MM.1S (cell line): ENCODE results near the gene NR1I2.
A peak's percentile ranks its signal among the peaks of the same experiment; 100 is the strongest.

Experiments
- DNase-seq: peaks from one replicate; pipeline ENCODE4 v3.0.0-alpha.2; 2015
- H2AFZ ChIP-seq: fragments of 300-600 bp; sonication (generic); 2 replicates; pipeline ENCODE4 v1.6.0; 2016; ENCODE audit warnings: antibody characterized with exemption, low read length
- H3F3A ChIP-seq: fragments of 300-600 bp; sonication (generic); 2 replicates; pipeline ENCODE4 v1.6.1; 2016; ENCODE audit warnings: mild to moderate bottlenecking, antibody characterized with exemption, low read length, moderate library complexity, mixed read lengths; ENCODE audit not compliant: insufficient read depth
- H3K27ac ChIP-seq: fragments of 300-600 bp; sonication (generic); 2 replicates; pipeline ENCODE4 v1.5.1; 2016; ENCODE audit warnings: mild to moderate bottlenecking, low read length
- H3K27me3 ChIP-seq: fragments of 300-600 bp; sonication (generic); replicated peaks from 2 replicates; pipeline ENCODE4 v1.6.0; 2016; ENCODE audit warnings: low read length; ENCODE audit not compliant: insufficient read depth
- H3K36me3 ChIP-seq: fragments of 300-600 bp; sonication (generic); replicated peaks from 2 replicates; pipeline ENCODE4 v1.6.1; 2016; ENCODE audit warnings: mild to moderate bottlenecking, low read length, mixed read lengths; ENCODE audit not compliant: insufficient read depth
- H3K4me1 ChIP-seq: fragments of 300-600 bp; sonication (generic); 2 replicates; pipeline ENCODE4 v1.6.1; 2016; ENCODE audit warnings: low read length, mixed read lengths
- H3K4me2 ChIP-seq: fragments of 300-600 bp; sonication (generic); 2 replicates; pipeline ENCODE4 v1.6.0; 2016; ENCODE audit warnings: low read depth, low read length
- H3K4me3 ChIP-seq: fragments of 300-600 bp; sonication (generic); 2 replicates; pipeline ENCODE4 v1.5.1; 2016; ENCODE audit warnings: low read length, mixed read lengths
- H3K79me2 ChIP-seq: fragments of 300-600 bp; sonication (generic); 2 replicates; pipeline ENCODE4 v1.6.1; 2016; ENCODE audit warnings: mixed run types, low read length, mixed read lengths
- H3K9ac ChIP-seq: fragments of 300-600 bp; sonication (generic); 2 replicates; pipeline ENCODE4 v1.6.1; 2016; ENCODE audit warnings: low read length, mixed read lengths
- H3K9me2 ChIP-seq: fragments of 300-600 bp; sonication (generic); replicated peaks from 2 replicates; pipeline ENCODE4 v1.6.1; 2016; ENCODE audit warnings: mild to moderate bottlenecking, low read length, mixed read lengths; ENCODE audit not compliant: insufficient read depth
- H3K9me3 ChIP-seq: fragments of 300-600 bp; sonication (generic); replicated peaks from 2 replicates; pipeline ENCODE4 v1.6.1; 2016; ENCODE audit warnings: mild to moderate bottlenecking, low read length, mixed read lengths; ENCODE audit not compliant: insufficient read depth
- H4K20me1 ChIP-seq: fragments of 300-600 bp; sonication (generic); 2 replicates; pipeline ENCODE4 v1.6.1; 2016; ENCODE audit warnings: mild to moderate bottlenecking, low read length, moderate library complexity, mixed read lengths; ENCODE audit not compliant: insufficient read depth
- CTCF ChIP-seq: fragments of 300-600 bp; sonication (generic); IDR thresholded peaks from 2 replicates; pipeline ENCODE4 v1.5.1; 2016; ENCODE audit warnings: antibody characterized with exemption, low read length, mixed read lengths
- EZH2 ChIP-seq: fragments of 300-600 bp; sonication (generic); optimal IDR thresholded peaks from 2 replicates; pipeline ENCODE3; 2017; ENCODE audit warnings: low read depth, mild to moderate bottlenecking, antibody characterized with exemption, low read length, mixed read lengths
- EZH2phosphoT487 ChIP-seq: fragments of 300-600 bp; sonication (generic); IDR thresholded peaks from 2 replicates; pipeline ENCODE4 v1.6.1; 2018; ENCODE audit warnings: antibody characterized with exemption, low read length

Gene NR1I2

GRCh38 chr3:119778176-119778575 is 3.7 kb upstream of the NR1I2 start:
- no peaks in the 10 kb centered on the region for H3K36me3 ChIP-seq
- TF ChIP-seq CTCF = no peak
- no peak for TF ChIP-seq EZH2phosphoT487
- no peak for TF ChIP-seq EZH2

GRCh38 chr3:119778811-119779210 is 3.1 kb upstream of the NR1I2 start:
- H3K79me2 ChIP-seq = no peaks in the 10 kb centered on the region
- TF ChIP-seq EZH2 = no peak
- H3F3A ChIP-seq = peaks cover 18% of the 10 kb centered on the region
- no peak overlapping the region for H3K4me2 ChIP-seq
- DNase-seq = no peak
- H3K36me3 ChIP-seq = no peaks in the 10 kb centered on the region
- no peaks in the 10 kb centered on the region for H3K9me3 ChIP-seq
- no peak overlapping the region for H3K9ac ChIP-seq
- H2AFZ ChIP-seq = no peak overlapping the region
- H3K4me3 ChIP-seq = no peak overlapping the region
- H3K27me3 ChIP-seq = no peaks in the 10 kb centered on the region
- no peak overlapping the region for H3K27ac ChIP-seq
- no peaks in the 10 kb centered on the region for H4K20me1 ChIP-seq
- H3K9me2 ChIP-seq = no peaks in the 10 kb centered on the region
- H3K4me1 ChIP-seq = peaks cover 34% of the 10 kb centered on the region

More at GRCh38 chr3:119778176-119778575, 3.7 kb upstream of the NR1I2 start:
- H3K79me2 ChIP-seq = no peaks in the 10 kb centered on the region
- H3K9me2 ChIP-seq = no peaks in the 10 kb centered on the region
- DNase-seq = no peak
- no peak overlapping the region for H2AFZ ChIP-seq
- H3K27ac ChIP-seq = no peak overlapping the region
- H3K27me3 ChIP-seq = no peaks in the 10 kb centered on the region
- H3K4me2 ChIP-seq = no peak overlapping the region
- H3K9ac ChIP-seq = no peak overlapping the region
- no peak overlapping the region for H3K4me3 ChIP-seq
- peaks cover 34% of the 10 kb centered on the region for H3K4me1 ChIP-seq
- peaks cover 18% of the 10 kb centered on the region for H3F3A ChIP-seq
- H3K9me3 ChIP-seq = no peaks in the 10 kb centered on the region
- H4K20me1 ChIP-seq = no peaks in the 10 kb centered on the region

- Histone ChIP-seq H3K4me1 (peaks cover 24% of the 10 kb centered on the region), H3K27me3 (no peaks in the 10 kb centered on the region), H3K9me2 (no peaks in the 10 kb centered on the region), H3K36me3 (no peaks in the 10 kb centered on the region), H3K9me3 (no peaks in the 10 kb centered on the region), H4K20me1 (no peaks in the 10 kb centered on the region), H3K4me3 (no peak overlapping the region), H2AFZ (peak overlapping the region; percentile 51), H3K79me2 (no peaks in the 10 kb centered on the region), H3F3A (peaks cover 8% of the 10 kb centered on the region), H3K9ac (no peak overlapping the region), H3K27ac (peak overlapping the region; percentile 52; the same call in 1 of the 2 replicates), H3K4me2 (peak overlapping the region; percentile 25)
- DNase-seq = peak; percentile 43
- no peak for TF ChIP-seq EZH2
- TF ChIP-seq CTCF = no peak
- TF ChIP-seq EZH2phosphoT487 = no peak
Observed at GRCh38 chr3:119779731-119780383, 2.0 kb upstream of the NR1I2 start.

GRCh38 chr3:119782460-119782859 is 559 bp downstream of the NR1I2 start:
- no peaks in the 10 kb centered on the region for H4K20me1 ChIP-seq
- TF ChIP-seq EZH2 (no peak), EZH2phosphoT487 (no peak), CTCF (no peak)
- no peak overlapping the region for H3K27ac ChIP-seq
- H3K27me3 ChIP-seq = no peaks in the 10 kb centered on the region
- no peak for DNase-seq
- H3K36me3 ChIP-seq = no peaks in the 10 kb centered on the region
- H3K9me2 ChIP-seq = no peaks in the 10 kb centered on the region
- no peak overlapping the region for H2AFZ ChIP-seq
- no peak overlapping the region for H3K4me2 ChIP-seq
- H3K9ac ChIP-seq = no peak overlapping the region
- peaks cover 8% of the 10 kb centered on the region for H3F3A ChIP-seq
- H3K79me2 ChIP-seq = no peaks in the 10 kb centered on the region
- no peaks in the 10 kb centered on the region for H3K9me3 ChIP-seq
- H3K4me3 ChIP-seq = no peak overlapping the region
- H3K4me1 ChIP-seq = peaks cover 22% of the 10 kb centered on the region
